Measurements from ENCODE around the gene RSPO1.

- TF ChIP-seq CTCF (IDR thresholded peaks at IDR 0.05) (no peak), EZH2 (IDR thresholded peaks at IDR 0.05; ENCODE audit: borderline replicate concordance, insufficient read depth, low read depth, low read length, poor library complexity, severe bottlenecking) (no peak)
Observed at GRCh38 chr1:37670133-37670532, 35.4 kb upstream of the RSPO1 start.

Measured in B cell (primary cell).